IPS-NIHi11 (cell line): ENCODE results near the gene TFF2.

Source experiments
- DNase-seq: peaks from one replicate; pipeline ENCODE4 v3.0.0; 2012; ENCODE audit warnings: mixed read lengths, low spot score

TFF2 gene

GRCh38 chr21:42346866-42347600 lies 3.8 kb downstream of the TFF2 start:
- no peak for DNase-seq

DNA sequence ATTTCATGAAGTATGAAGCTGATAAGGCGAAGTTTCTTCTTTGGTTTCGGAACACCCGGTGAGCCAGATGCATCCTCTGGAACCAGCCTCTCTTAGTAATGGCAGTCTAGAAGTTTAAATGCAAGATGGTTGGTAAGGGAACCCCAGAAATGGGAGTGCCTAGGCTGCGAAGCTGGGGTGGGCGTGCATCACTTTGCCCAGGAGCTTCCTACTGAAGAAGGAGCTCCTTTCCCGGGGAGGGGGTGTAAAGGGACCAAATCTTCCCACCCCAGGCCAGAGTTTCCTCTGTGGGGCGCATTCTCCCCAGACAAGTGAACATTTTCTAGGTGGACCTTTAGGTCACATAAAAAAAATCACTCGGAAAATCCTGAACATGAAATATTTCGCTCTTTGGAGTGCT lies 4.4 kb downstream of the TFF2 start:
- no peak for DNase-seq

- no peak for DNase-seq
These were observed 6.2 kb downstream of the TFF2 start for GRCh38 chr21:42344631-42345030.

- no peak for DNase-seq
These were observed 6.8 kb downstream of the TFF2 start for GRCh38 chr21:42343963-42344510.

DNA sequence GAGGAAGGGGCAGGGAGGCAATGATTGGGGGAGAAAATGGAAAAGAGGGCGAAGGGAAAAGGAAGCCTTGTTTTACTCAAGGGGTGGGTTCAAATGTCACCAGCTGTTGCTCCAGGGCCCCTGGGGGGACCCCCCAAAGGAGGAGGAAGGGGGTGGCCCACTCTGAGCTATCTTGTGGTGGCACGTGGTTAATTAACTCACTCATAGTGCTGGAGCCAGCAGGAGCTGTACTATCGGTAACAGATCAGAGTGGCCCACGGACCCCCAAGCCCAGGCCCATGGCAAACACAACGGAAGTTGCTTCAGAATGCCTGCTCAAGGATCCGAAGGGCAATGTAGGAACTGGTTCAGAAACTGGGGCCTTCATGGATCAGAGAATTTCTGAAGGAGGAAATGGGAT lies 7.2 kb downstream of the TFF2 start:
- no peak for DNase-seq

DNA sequence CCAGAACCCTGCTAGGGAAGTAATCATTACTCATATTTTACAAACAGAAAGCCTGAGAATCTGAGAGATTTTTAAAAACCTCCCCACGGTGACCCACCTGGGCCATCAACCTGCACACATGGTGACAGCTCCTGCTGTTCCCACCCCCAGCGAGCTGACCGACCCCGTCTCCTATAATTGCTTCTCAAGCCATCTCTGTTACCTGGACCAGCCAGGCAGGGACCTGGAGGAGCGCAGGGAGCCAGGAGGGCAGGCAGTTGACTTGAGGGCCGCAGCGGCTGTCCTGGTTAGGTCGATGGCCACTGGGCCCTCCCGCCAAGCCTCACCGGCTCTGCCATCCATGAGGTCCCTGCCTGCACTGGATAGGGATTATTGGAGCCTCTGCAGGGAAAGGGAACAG lies 7.7 kb downstream of the TFF2 start:
- no peak for DNase-seq

- no peak for DNase-seq
These were observed 8.8 kb downstream of the TFF2 start for GRCh38 chr21:42341776-42342542.

DNA sequence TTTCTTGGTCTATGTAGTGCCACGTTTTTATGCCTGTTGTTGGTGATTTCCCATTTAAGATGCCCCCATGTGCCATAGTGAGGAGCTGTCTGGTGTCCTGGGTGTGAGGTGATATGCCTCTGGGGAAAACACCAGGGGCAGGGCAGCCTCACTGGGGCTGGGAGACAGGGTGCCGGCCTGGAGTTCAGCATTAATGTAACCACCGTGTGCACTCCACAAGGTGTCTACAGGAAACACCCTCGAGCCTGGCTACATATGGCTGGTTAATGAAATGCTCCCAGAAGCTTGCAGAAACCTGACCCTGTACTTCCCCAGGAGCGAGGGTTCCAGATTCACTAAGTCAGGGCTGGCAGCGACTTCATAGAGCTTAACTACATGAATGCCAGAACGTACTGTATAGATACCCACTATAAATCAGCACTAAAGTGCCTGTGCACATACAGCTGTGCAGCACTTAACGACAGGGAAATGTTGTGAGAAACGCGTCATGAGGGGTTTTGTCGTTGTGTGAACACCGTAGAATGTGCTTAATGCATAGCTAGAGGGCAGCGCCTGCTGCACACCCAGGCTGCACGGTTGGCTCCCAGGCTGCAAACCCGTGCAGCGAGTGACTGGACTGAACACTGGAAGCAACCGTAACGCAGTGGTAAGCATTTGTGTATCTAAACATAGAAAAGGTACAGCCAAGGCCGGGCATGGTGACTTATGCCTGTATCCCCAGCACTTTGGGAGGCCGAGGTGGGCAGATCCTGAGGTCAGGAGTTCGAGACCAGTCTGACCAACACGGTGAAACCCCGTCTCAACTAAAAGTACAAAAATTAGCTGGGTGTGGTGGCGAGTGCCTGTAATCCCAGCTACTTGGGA lies 10.4 kb downstream of the TFF2 start:
- no peak for DNase-seq

DNA sequence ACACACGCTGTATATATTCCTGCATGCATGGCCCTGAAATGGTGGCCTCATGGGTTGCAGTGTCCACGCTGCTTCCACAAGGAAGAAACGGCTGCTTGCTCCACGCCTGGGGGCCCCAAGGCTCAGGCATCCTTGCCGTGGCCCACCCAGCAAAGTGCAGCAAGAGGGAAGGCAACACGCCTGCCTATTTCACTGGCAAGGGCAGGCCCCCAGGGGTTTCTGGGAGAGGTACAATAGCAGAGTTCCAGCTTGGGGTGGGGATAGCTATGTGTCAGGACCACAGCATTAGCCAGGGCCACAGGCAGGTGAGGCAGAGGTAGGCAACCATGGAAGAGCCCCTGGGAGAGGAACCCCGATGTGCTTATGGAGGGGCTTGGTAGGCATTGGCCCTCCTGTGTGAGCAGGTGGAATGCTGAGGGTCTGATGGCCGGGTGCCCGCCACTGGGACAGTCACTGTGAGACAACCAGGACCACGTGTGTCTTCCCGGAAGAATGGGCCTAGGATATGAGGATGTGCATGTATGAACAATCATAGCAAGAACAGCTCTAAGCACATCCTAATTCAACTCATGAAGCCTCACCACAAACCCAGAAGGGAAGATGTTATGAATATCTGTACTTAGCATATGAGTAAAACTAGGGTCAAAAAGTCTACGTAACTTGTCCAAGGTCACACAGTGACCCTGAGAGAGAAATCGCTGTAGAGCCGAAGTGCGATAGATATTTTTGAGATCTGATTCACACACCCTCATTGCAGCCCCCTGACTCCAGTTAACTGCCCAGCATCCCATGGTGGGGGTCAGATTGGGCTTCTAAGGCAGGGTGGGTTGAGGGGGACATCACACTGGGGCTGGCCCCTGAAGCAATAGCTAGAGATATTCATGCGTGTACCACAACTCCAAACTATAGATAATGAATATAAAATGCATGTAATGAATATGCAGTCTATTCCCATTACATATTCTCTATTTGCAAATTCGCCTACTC lies 11.8 kb downstream of the TFF2 start:
- no peak for DNase-seq

- peak; percentile 71 for DNase-seq
These were observed 12.7 kb downstream of the TFF2 start for GRCh38 chr21:42337830-42338728.

DNA sequence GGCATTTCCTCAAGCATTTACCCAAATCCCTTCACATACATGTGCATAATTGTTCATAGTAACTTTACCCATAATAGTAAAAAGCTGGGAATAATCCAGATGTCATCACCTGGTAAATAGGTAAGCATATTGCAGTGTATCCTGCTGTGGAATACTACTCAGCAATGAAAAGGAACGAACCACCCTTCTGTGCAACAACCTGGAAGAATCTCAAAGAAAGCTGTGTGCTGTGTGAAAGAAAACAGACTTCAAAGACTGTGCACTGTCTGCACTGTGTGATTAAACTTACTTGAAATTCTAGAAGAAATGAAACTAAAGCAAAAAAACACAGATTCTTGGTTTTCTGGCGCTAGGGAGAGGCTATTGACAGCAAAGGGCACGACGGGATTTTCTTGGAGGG lies 13.5 kb downstream of the TFF2 start:
- DNase-seq, result no peak

DNA sequence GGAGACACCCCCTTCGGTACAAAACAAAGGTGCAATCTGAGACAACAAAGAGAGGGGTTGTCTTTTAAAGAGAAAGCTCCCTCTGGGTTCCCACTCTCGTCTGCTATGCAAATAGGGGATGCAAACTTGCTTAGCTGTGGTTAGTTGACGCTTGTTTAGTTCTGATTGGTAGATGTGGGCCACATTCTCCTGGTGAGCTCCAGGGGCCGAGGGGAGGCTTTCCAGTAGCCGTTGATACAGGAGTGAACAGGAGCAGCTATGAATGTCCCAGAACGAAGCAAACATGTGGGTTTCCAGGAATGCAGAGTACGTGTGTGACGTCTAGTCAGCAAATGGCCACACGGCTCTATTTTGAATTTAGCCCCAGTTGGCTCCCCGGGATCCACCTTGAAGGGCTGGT lies 14.7 kb downstream of the TFF2 start:
- DNase-seq, result peak; percentile 69

- DNase-seq, result no peak
These were observed 18.1 kb downstream of the TFF2 start for GRCh38 chr21:42332557-42333317.

DNA sequence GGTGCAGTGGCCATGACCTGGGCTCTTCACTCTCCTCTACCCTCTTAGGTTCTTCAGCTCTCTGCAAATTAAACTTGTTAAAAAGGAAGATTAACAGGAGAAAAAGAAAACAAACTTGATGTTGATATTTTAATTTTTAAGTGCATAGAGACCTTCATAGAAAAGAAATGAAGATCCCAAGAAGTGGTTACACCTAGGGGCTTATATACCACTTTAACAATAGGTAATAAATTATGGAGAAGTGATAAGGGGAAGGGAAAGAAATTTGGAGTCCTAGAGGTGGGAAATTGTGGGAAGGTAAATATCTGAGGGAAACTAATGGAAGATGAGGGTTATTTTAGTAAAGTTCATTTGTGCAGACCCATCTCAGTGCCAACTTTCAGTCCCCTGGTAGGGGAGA lies 19.1 kb downstream of the TFF2 start:
- DNase-seq, result no peak

GRCh38 chr21:42330380-42331371 lies 20.1 kb downstream of the TFF2 start:
- DNase-seq, result no peak

DNA sequence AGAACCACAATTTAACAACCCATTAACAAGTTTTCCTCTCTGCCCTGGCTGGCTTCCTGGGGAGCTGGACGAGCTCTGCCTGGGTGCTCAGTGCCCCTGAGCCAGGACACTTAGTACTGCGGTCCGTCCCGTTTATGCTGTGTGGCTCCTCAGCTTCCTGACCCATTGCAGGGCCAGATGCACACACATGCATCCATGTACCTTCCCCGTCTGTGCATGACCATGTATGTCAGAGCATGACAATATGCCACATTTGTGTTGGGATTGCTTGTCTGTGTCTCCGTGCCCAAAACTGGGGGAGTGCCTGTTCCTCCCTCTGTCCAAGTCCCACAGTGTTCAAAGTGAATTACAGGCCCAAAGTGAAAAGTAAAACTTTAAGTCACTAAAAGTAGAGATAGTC lies 25.9 kb downstream of the TFF2 start:
- no peak for DNase-seq

DNA sequence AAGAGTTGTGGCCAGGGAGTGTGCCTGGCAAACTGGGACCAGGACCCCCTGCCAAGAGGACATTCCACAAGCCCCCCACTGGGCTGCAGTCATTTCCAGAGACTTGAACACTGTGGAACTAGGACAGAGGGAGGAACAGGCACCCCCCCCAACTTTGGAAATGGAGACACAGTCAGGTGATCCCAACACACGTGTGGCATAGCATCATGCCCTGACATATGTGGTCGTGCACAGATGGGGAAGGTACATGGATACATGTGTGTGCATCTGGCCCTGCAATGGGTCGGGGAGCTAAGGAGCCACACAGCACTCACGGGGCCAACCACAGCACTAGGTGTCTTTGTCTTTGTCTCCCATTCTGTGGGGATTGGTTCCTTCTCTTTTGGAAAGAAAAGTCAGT lies 28.9 kb downstream of the TFF2 start:
- no peak for DNase-seq

- DNase-seq, result no peak
These were observed 29.6 kb downstream of the TFF2 start for GRCh38 chr21:42321231-42321630.
